A549 (cell line): ENCODE data around the gene PLAC1. TPM values are rescaled to one million over a fixed set of nuclear protein-coding genes. Genes with fewer than 3 reads are reported as not detected.

Source experiments
- ATAC-seq, 2 experiments: fragments of 200-7000 bp in 1 of 2; fragments of >200 bp in 1 of 2; cut with Nextera tagmentation in 1 of 2; cut with Tn5 transposase in 1 of 2; 3 replicates each; pipeline versions ENCODE4 v1.8.0 to v1.9.1; 2018 to 2020; ENCODE audit warnings: mild to moderate bottlenecking in 1 of 2, moderate library complexity in 1 of 2
- CTCF ChIA-PET: fragments of 300-600 bp; sonication (Branson Sonifier 250); formaldehyde crosslinking; extraction: SDS; loops from one replicate; lab custom pipeline; 2021; ENCODE audit warnings: antibody characterized with exemption, inconsistent platforms; lab: Yijun Ruan, JAX
- POLR2A ChIA-PET: fragments of 350-600 bp; formaldehyde crosslinking; extraction: SDS; loops from one replicate; lab custom pipeline; 2021; ENCODE audit warnings: antibody characterized with exemption, inconsistent platforms; lab: Yijun Ruan, JAX
- DNase-seq, 2 experiments: peaks; one replicate each; pipeline versions ENCODE4 v3.0.0 to v3.0.0-alpha.2; 2011 to 2016; ENCODE audit warnings: low read depth in 1 of 2, low spot score in 1 of 2
- FAIRE-seq: peaks from 2 replicates; lab custom pipeline; 2011; peaks lifted over from hg19 to GRCh38; lab: Jason Lieb, UNC
- H3K27ac ChIP-seq, 2 experiments: fragments of >200 bp; sonication (Bioruptor Twin); formaldehyde crosslinking; 3 replicates each; pipeline ENCODE4 v1.5.1; 2016 to 2017
- H3K4me1 ChIP-seq: fragments of >200 bp; sonication (Bioruptor Twin); formaldehyde crosslinking; 3 replicates; pipeline ENCODE4 v1.6.1; 2016
- H3K4me2 ChIP-seq: fragments of >200 bp; sonication (Bioruptor Twin); formaldehyde crosslinking; 3 replicates; pipeline ENCODE4 v1.6.1; 2016
- H3K4me3 ChIP-seq: fragments of >200 bp; sonication (Bioruptor Twin); formaldehyde crosslinking; 3 replicates; pipeline ENCODE4 v1.5.1; 2016
- H3K9me3 ChIP-seq: fragments of >200 bp; sonication (Bioruptor Twin); formaldehyde crosslinking; 3 replicates; pipeline ENCODE4 v1.6.1; 2016
- ATOH8 ChIP-seq: fragments of 250-450 bp; sonication (Bioruptor Pico); IDR thresholded peaks from 2 replicates; pipeline ENCODE4 v1.5.0; 2020; ENCODE audit warnings: low read depth, mild to moderate bottlenecking, moderate library complexity
- CEBPB ChIP-seq, 2 experiments: fragments of >200 bp in 1 of 2; sonication (Bioruptor Twin) in 1 of 2; formaldehyde crosslinking in 1 of 2; IDR thresholded peaks; 2 replicates each; pipeline ENCODE4 v1.6.1; 2012 to 2016
- ELK1 ChIP-seq: fragments of 150-350 bp; IDR thresholded peaks from 2 replicates; pipeline ENCODE4 v1.6.1; 2014; ENCODE audit warnings: low read depth, mild to moderate bottlenecking, low read length
- ESRRA ChIP-seq: fragments of 150-350 bp; IDR thresholded peaks from 2 replicates; pipeline ENCODE4 v1.6.1; 2014; ENCODE audit warnings: mild to moderate bottlenecking, low read length, borderline replicate concordance
- HOXA7 ChIP-seq: fragments of 250-450 bp; sonication (Bioruptor Pico); IDR thresholded peaks from 2 replicates; pipeline ENCODE4 v1.5.0; 2020; ENCODE audit warnings: mild to moderate bottlenecking, moderate library complexity
- HOXB5 ChIP-seq: fragments of 250-450 bp; sonication (Bioruptor Pico); IDR thresholded peaks from 2 replicates; pipeline ENCODE4 v1.5.0; 2020; ENCODE audit warnings: mild to moderate bottlenecking, moderate library complexity
- JUNB ChIP-seq: fragments of >200 bp; sonication (Bioruptor Twin); formaldehyde crosslinking; IDR thresholded peaks from 2 replicates; pipeline ENCODE4 v1.6.1; 2016
- NFE2L2 ChIP-seq: fragments of 150-350 bp; conservative IDR thresholded peaks from 2 replicates; pipeline ENCODE4 v1.6.1; 2014; ENCODE audit warnings: low read length
- PHF8 ChIP-seq: fragments of 200-600 bp; sonication (generic); IDR thresholded peaks from 2 replicates; pipeline ENCODE4 v1.6.1; 2016; ENCODE audit warnings: low read depth, mild to moderate bottlenecking, antibody characterized with exemption, moderate library complexity, borderline replicate concordance
- POLR2A ChIP-seq: IDR thresholded peaks from 2 replicates; pipeline ENCODE4 v1.6.1; 2012; ENCODE audit warnings: mild to moderate bottlenecking, low read length
- POLR2AphosphoS2 ChIP-seq: conservative IDR thresholded peaks from 2 replicates; pipeline ENCODE4 v1.6.1; 2012; ENCODE audit warnings: low read length, improper control_type of control experiment, inconsistent platforms
- RAD21 ChIP-seq, 2 experiments: fragments of >200 bp in 1 of 2; sonication (Bioruptor Twin) in 1 of 2; formaldehyde crosslinking in 1 of 2; IDR thresholded peaks in 1 of 2; conservative IDR thresholded peaks in 1 of 2; 2 replicates in 1 of 2; 3 replicates in 1 of 2; pipeline ENCODE4 v1.6.1; 2012 to 2018; ENCODE audit warnings: inconsistent platforms in 1 of 2
- SMC3 ChIP-seq: fragments of >200 bp; sonication (Bioruptor Twin); formaldehyde crosslinking; IDR thresholded peaks from 3 replicates; pipeline ENCODE4 v1.6.1; 2018; ENCODE audit warnings: inconsistent platforms
- TFCP2L1 ChIP-seq: fragments of 250-450 bp; sonication (Bioruptor Pico); IDR thresholded peaks from 2 replicates; pipeline ENCODE4 v1.5.0; 2021; ENCODE audit warnings: mild to moderate bottlenecking
- ZC3H11A ChIP-seq: fragments of 450-650 bp; IDR thresholded peaks from 2 replicates; pipeline ENCODE4 v1.6.1; 2014; ENCODE audit warnings: antibody characterized with exemption, mild to moderate bottlenecking
- ZFP36 ChIP-seq: fragments of 450-650 bp; IDR thresholded peaks from 2 replicates; pipeline ENCODE4 v1.6.1; 2014; ENCODE audit warnings: borderline replicate concordance; ENCODE audit not compliant: partially characterized antibody
- WGBS: methylation state at CpG from one replicate; pipeline ENCODE4 v1.1.6; 2017; ENCODE audit errors: missing lambda C conversion rate; 5-methylcytosine and 5-hydroxymethylcytosine counted together
- polyA plus RNA-seq, 4 experiments: library from polyadenylated mRNA; depleted of rRNA in 3 of 4; stranded (reverse); fragments of >200 nt; fragmentation: RNase III in 1 of 4; extraction: RNeasy Plus Mini Kit Qiagen cat#74134 plus additional on column Dnase treatment in 1 of 4; gene quantifications; 2 replicates in 3 of 4; 3 replicates in 1 of 4; pipeline ENCODE4 v1.2.3, GENCODE V29; 2011 to 2017
- TF ChIP-seq, protein P1 (sequence below): IDR thresholded peaks from 2 replicates; pipeline ENCODE4 v1.6.1; 2012
- TF ChIP-seq, protein P2 (sequence below): fragments of 200-600 bp; sonication (generic); IDR thresholded peaks from 2 replicates; pipeline ENCODE4 v1.6.1; 2016; ENCODE audit warnings: antibody characterized with exemption, mild to moderate bottlenecking, moderate library complexity
- TF ChIP-seq, protein P3 (sequence below): IDR thresholded peaks from 2 replicates; pipeline ENCODE4 v1.6.1; 2012

Gene PLAC1
- polyA plus RNA-seq, 2 of the 4 experiments (the other 2 are of a cell fraction) = 0.79 to 2.6 TPM

DNA sequence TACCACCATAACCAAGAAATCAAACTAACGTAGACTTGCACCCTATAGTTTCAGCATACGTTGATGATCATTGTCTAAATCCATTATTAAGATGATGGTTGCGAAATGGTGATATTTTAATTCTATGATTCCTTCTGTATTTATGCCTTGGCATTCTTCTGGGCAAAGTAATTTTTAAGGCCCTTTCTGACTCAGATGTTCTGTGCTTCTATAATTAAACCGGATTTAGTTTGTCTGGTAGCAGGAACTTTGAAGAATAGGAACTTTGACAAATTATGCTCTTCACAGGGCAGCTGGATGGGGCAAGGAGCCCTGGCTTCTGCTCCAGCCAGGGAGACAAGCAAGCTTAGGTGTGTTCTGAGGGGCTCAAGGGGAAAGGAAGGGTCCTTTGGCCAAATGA, 23.8 kb upstream of the PLAC1 start:
- no peak overlapping the region for H3K4me2 ChIP-seq
- ATAC-seq (no peak), DNase-seq (no peak)
- CTCF ChIA-PET = interaction anchor here (0.7 kb wide), 1 partner anchor 268 kb away, joined by 3 read pairs; no protein-coding TSS in a partner anchor
- no peaks in the 10 kb centered on the region for H3K9me3 ChIP-seq
- WGBS = 94% methylated on average over 4 of the region's 4 CpGs
- TF ChIP-seq TFCP2L1 (CRISPR knock-in tag) = no peak
- TF ChIP-seq JUNB = no peak
- no peak for TF ChIP-seq ZC3H11A
- TF ChIP-seq SMC3 = no peak
- TF ChIP-seq, protein P1, sequence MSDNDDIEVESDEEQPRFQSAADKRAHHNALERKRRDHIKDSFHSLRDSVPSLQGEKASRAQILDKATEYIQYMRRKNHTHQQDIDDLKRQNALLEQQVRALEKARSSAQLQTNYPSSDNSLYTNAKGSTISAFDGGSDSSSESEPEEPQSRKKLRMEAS = no peak
- no peak for TF ChIP-seq POLR2AphosphoS2
- no peak for TF ChIP-seq ZFP36
- TF ChIP-seq ATOH8 = no peak
- TF ChIP-seq, all 56 proteins: peak for 0
- POLR2A ChIA-PET = no interaction called here
- Histone ChIP-seq H3K4me3 (no peak overlapping the region), H3K27ac (peak overlapping the region in 1 of 2 experiments; percentile 39; a peak in 1 of 6 replicates), H3K4me1 (peaks cover 5% of the 10 kb centered on the region; the same call in 2 of the 3 replicates)
- no peak for FAIRE-seq

GRCh38 chrX:134679644-134680043, 21.4 kb upstream of the PLAC1 start:
- POLR2A ChIA-PET = no interaction called here
- Histone ChIP-seq H3K4me3 (no peak overlapping the region), H3K9me3 (no peaks in the 10 kb centered on the region), H3K4me2 (no peak overlapping the region), H3K4me1 (peaks cover 21% of the 10 kb centered on the region), H3K27ac (peak overlapping the region in 1 of 2 experiments; percentile 55; a peak in 2 of 6 replicates)
- TF ChIP-seq POLR2AphosphoS2 (no peak), HOXA7 (no peak), NFE2L2 (no peak), PHF8 (no peak), RAD21 (conservative IDR thresholded peaks at IDR 0.05 in 1 of 2, IDR thresholded peaks at IDR 0.05 in 1 of 2) (no peak), ESRRA (no peak), HOXB5 (CRISPR knock-in tag) (no peak), CEBPB (IDR thresholded peaks at IDR 0.05) (no peak), ELK1 (no peak), POLR2A (no peak), ATOH8 (no peak)
- TF ChIP-seq, protein P2, sequence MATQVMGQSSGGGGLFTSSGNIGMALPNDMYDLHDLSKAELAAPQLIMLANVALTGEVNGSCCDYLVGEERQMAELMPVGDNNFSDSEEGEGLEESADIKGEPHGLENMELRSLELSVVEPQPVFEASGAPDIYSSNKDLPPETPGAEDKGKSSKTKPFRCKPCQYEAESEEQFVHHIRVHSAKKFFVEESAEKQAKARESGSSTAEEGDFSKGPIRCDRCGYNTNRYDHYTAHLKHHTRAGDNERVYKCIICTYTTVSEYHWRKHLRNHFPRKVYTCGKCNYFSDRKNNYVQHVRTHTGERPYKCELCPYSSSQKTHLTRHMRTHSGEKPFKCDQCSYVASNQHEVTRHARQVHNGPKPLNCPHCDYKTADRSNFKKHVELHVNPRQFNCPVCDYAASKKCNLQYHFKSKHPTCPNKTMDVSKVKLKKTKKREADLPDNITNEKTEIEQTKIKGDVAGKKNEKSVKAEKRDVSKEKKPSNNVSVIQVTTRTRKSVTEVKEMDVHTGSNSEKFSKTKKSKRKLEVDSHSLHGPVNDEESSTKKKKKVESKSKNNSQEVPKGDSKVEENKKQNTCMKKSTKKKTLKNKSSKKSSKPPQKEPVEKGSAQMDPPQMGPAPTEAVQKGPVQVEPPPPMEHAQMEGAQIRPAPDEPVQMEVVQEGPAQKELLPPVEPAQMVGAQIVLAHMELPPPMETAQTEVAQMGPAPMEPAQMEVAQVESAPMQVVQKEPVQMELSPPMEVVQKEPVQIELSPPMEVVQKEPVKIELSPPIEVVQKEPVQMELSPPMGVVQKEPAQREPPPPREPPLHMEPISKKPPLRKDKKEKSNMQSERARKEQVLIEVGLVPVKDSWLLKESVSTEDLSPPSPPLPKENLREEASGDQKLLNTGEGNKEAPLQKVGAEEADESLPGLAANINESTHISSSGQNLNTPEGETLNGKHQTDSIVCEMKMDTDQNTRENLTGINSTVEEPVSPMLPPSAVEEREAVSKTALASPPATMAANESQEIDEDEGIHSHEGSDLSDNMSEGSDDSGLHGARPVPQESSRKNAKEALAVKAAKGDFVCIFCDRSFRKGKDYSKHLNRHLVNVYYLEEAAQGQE = no peak
- TF ChIP-seq, protein P3, sequence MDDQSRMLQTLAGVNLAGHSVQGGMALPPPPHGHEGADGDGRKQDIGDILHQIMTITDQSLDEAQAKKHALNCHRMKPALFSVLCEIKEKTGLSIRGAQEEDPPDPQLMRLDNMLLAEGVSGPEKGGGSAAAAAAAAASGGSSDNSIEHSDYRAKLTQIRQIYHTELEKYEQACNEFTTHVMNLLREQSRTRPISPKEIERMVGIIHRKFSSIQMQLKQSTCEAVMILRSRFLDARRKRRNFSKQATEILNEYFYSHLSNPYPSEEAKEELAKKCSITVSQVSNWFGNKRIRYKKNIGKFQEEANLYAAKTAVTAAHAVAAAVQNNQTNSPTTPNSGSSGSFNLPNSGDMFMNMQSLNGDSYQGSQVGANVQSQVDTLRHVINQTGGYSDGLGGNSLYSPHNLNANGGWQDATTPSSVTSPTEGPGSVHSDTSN = no peak
- ATAC-seq (no peak), FAIRE-seq (no peak), DNase-seq (no peak)
- WGBS = 96% methylated on average over 3 of the region's 3 CpGs
- CTCF ChIA-PET = interaction anchor here (1.4 kb wide), 1 partner anchor 76 kb away, joined by 4 read pairs; no protein-coding TSS in a partner anchor
